Measurements from ENCODE around the gene TOPBP1. TPM values are rescaled to one million over a fixed set of nuclear protein-coding genes. Genes with fewer than 3 reads are reported as not detected.

The TOPBP1 gene
- total and polyA plus RNA-seq, 2 experiments from 2014 or later, result 15.8 to 42.2 TPM

DNA sequence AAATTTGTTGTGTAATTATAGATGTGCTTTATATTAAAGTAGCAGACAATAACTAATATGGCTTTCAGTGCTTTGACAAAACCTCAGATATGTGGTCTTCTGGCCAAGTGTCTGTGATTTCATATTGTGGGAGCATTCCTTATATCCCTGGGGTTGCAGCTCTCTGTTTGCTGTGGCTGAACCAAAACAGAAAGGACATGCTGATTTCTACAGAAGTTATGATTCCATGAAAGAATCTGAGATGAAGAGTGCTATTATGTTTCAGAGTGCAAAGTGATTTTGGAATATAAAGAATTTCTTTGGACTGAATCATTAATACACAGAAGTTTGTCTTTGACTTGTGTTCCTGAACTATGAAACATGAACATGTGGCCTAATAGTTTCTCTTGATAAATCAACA is 51.7 kb downstream of the TOPBP1 start:
- H3K27ac ChIP-seq (ENCODE audit: low read depth), result no peak overlapping the region
- no peak overlapping the region for H3K4me2 ChIP-seq
- Mint-ChIP-seq H3K4me1 (no peaks in the 10 kb centered on the region), H3K36me3 (ENCODE audit: low read depth) (peaks cover 51% of the 10 kb centered on the region), H3K27ac (no peak overlapping the region), H3K27me3 (ENCODE audit: insufficient read depth, low read depth, poor library complexity) (no peaks in the 10 kb centered on the region), H3K9me3 (no peaks in the 10 kb centered on the region), H3K4me3 (no peak overlapping the region)
- no peak for ATAC-seq
- no peaks in the 10 kb centered on the region for H3K27me3 ChIP-seq (ENCODE audit: insufficient read depth)
- TF ChIP-seq, protein P1, sequence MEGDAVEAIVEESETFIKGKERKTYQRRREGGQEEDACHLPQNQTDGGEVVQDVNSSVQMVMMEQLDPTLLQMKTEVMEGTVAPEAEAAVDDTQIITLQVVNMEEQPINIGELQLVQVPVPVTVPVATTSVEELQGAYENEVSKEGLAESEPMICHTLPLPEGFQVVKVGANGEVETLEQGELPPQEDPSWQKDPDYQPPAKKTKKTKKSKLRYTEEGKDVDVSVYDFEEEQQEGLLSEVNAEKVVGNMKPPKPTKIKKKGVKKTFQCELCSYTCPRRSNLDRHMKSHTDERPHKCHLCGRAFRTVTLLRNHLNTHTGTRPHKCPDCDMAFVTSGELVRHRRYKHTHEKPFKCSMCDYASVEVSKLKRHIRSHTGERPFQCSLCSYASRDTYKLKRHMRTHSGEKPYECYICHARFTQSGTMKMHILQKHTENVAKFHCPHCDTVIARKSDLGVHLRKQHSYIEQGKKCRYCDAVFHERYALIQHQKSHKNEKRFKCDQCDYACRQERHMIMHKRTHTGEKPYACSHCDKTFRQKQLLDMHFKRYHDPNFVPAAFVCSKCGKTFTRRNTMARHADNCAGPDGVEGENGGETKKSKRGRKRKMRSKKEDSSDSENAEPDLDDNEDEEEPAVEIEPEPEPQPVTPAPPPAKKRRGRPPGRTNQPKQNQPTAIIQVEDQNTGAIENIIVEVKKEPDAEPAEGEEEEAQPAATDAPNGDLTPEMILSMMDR (conservative IDR thresholded peaks at IDR 0.05; ENCODE audit: low read depth in 2 of 2), result no peak
- TF ChIP-seq ZNF331 (CRISPR knock-in tag; IDR thresholded peaks at IDR 0.05; ENCODE audit: low read depth) (no peak), EZH2 (IDR thresholded peaks at IDR 0.05; ENCODE audit: low read depth, unreplicated experiment) (no peak), NANOG (IDR thresholded peaks at IDR 0.05; ENCODE audit: borderline replicate concordance) (no peak), ZNF114 (CRISPR knock-in tag; IDR thresholded peaks at IDR 0.05) (no peak), CREB1 (CRISPR knock-in tag; IDR thresholded peaks at IDR 0.05; ENCODE audit: low read depth) (no peak), EZH2phosphoT487 (IDR thresholded peaks at IDR 0.05; ENCODE audit: unreplicated experiment) (no peak)
- TF ChIP-seq, protein P2, sequence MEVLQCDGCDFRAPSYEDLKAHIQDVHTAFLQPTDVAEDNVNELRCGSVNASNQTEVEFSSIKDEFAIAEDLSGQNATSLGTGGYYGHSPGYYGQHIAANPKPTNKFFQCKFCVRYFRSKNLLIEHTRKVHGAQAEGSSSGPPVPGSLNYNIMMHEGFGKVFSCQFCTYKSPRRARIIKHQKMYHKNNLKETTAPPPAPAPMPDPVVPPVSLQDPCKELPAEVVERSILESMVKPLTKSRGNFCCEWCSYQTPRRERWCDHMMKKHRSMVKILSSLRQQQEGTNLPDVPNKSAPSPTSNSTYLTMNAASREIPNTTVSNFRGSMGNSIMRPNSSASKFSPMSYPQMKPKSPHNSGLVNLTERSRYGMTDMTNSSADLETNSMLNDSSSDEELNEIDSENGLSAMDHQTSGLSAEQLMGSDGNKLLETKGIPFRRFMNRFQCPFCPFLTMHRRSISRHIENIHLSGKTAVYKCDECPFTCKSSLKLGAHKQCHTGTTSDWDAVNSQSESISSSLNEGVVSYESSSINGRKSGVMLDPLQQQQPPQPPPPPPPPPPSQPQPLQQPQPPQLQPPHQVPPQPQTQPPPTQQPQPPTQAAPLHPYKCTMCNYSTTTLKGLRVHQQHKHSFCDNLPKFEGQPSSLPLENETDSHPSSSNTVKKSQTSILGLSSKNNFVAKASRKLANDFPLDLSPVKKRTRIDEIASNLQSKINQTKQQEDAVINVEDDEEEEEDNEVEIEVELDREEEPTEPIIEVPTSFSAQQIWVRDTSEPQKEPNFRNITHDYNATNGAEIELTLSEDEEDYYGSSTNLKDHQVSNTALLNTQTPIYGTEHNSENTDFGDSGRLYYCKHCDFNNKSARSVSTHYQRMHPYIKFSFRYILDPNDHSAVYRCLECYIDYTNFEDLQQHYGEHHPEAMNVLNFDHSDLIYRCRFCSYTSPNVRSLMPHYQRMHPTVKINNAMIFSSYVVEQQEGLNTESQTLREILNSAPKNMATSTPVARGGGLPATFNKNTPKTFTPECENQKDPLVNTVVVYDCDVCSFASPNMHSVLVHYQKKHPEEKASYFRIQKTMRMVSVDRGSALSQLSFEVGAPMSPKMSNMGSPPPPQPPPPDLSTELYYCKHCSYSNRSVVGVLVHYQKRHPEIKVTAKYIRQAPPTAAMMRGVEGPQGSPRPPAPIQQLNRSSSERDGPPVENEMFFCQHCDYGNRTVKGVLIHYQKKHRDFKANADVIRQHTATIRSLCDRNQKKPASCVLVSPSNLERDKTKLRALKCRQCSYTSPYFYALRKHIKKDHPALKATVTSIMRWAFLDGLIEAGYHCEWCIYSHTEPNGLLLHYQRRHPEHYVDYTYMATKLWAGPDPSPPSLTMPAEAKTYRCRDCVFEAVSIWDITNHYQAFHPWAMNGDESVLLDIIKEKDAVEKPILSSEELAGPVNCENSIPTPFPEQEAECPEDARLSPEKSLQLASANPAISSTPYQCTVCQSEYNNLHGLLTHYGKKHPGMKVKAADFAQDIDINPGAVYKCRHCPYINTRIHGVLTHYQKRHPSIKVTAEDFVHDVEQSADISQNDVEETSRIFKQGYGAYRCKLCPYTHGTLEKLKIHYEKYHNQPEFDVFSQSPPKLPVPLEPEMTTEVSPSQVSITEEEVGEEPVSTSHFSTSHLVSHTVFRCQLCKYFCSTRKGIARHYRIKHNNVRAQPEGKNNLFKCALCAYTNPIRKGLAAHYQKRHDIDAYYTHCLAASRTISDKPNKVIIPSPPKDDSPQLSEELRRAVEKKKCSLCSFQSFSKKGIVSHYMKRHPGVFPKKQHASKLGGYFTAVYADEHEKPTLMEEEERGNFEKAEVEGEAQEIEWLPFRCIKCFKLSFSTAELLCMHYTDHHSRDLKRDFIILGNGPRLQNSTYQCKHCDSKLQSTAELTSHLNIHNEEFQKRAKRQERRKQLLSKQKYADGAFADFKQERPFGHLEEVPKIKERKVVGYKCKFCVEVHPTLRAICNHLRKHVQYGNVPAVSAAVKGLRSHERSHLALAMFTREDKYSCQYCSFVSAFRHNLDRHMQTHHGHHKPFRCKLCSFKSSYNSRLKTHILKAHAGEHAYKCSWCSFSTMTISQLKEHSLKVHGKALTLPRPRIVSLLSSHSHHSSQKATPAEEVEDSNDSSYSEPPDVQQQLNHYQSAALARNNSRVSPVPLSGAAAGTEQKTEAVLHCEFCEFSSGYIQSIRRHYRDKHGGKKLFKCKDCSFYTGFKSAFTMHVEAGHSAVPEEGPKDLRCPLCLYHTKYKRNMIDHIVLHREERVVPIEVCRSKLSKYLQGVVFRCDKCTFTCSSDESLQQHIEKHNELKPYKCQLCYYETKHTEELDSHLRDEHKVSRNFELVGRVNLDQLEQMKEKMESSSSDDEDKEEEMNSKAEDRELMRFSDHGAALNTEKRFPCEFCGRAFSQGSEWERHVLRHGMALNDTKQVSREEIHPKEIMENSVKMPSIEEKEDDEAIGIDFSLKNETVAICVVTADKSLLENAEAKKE (CRISPR knock-in tag; IDR thresholded peaks at IDR 0.05), result no peak
- no peaks in the 10 kb centered on the region for H3K9me2 ChIP-seq (ENCODE audit: insufficient read depth)
- H2AFZ ChIP-seq, result no peak overlapping the region
- H3K4me1 ChIP-seq (ENCODE audit: insufficient read depth), result no peaks in the 10 kb centered on the region
- no peaks in the 10 kb centered on the region for H3F3A ChIP-seq (replicated peaks; ENCODE audit: low read depth)
- DNase-seq (ENCODE audit: low spot score), result no peak
- H3K36me3 ChIP-seq (ENCODE audit: insufficient read depth), result peaks cover 31% of the 10 kb centered on the region; the same call in 1 of the 2 replicates
- H3K79me2 ChIP-seq (replicated peaks; ENCODE audit: insufficient read depth), result no peaks in the 10 kb centered on the region
- no peaks in the 10 kb centered on the region; the same call in 1 of the 2 replicates for H4K20me1 ChIP-seq (replicated peaks; ENCODE audit: insufficient read depth)
- no peak overlapping the region for H3K4me3 ChIP-seq
